ENCODE results near the gene RNU4-1. TPM values are rescaled to one million over a fixed set of nuclear protein-coding genes. Genes with fewer than 3 reads are reported as not detected.

RNU4-1 gene
- total RNA-seq, 1 experiment from 2014 or later = 2,759 TPM

DNA sequence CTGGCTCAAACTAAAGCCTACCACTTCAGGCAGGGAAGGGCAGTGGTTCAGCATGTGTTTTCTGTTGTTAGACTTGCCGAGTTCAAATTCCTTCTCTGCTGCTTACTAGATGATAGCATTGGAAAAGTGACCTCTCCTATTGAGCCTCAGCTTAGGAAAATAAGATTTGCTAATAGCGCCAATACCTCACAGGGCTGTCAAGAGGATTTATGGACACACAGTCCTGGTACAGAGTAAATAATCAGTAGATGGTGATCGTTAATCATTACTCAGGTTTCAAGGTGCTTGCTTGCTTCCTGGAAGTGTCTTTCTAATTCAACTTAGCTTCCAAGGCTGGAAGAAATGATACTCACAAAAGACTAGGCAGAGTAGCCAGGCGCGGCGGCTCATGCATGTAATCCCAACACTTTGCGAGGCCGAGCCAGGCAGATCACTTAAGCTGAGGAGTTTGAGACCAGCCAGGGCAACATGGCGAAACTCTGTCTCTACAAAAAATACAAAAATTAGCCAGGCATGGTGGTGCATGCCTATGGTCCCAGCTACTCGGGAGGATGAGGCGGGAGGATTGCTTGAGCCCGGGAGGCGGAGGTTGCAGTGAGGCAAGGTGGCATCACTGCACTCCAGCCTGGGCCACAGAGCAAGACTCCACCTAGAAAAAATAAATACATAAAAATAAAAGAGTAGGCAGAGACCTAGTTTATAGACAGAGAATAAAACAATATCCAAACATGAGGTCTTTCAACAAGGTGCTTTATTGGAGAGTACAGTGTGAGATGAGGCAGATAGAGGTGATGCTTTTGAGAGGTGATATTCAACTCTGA, 28.6 kb upstream of the RNU4-1 start:
- DNase-seq = peak; percentile 34
- intact Hi-C loops (cut with micrococcal nuclease; ENCODE audit: unreplicated experiment) = no loop called here
- Mint-ChIP-seq H3K36me3 (ENCODE audit: insufficient read depth, unreplicated experiment) (peaks cover 21% of the 10 kb centered on the region), H3K27me3 (ENCODE audit: unreplicated experiment) (no peaks in the 10 kb centered on the region), H3K27ac (ENCODE audit: unreplicated experiment) (no peak overlapping the region), H3K9me3 (ENCODE audit: low read depth, unreplicated experiment) (no peaks in the 10 kb centered on the region), H3K4me1 (ENCODE audit: low read depth, unreplicated experiment) (peaks cover 34% of the 10 kb centered on the region), H3K4me3 (ENCODE audit: low read depth, unreplicated experiment) (no peak overlapping the region)
- TF ChIP-seq, protein P1, sequence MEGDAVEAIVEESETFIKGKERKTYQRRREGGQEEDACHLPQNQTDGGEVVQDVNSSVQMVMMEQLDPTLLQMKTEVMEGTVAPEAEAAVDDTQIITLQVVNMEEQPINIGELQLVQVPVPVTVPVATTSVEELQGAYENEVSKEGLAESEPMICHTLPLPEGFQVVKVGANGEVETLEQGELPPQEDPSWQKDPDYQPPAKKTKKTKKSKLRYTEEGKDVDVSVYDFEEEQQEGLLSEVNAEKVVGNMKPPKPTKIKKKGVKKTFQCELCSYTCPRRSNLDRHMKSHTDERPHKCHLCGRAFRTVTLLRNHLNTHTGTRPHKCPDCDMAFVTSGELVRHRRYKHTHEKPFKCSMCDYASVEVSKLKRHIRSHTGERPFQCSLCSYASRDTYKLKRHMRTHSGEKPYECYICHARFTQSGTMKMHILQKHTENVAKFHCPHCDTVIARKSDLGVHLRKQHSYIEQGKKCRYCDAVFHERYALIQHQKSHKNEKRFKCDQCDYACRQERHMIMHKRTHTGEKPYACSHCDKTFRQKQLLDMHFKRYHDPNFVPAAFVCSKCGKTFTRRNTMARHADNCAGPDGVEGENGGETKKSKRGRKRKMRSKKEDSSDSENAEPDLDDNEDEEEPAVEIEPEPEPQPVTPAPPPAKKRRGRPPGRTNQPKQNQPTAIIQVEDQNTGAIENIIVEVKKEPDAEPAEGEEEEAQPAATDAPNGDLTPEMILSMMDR (IDR thresholded peaks at IDR 0.05; ENCODE audit: unreplicated experiment) = no peak
- CTCF ChIA-PET = interaction anchor here (0.6 to 2.3 kb wide), 7 partner anchors 19 to 326 kb away, joined by 3 to 9 read pairs (median 4); partner anchors contain the start of genes RNU4-1 and SIRT4
- BruUV-seq (replicated peaks) = no TSS peak

- DNase-seq = peak; percentile 100
- H3K27ac Mint-ChIP-seq (ENCODE audit: unreplicated experiment) = peak overlapping the region; percentile 97
- intact Hi-C loops (cut with micrococcal nuclease; ENCODE audit: unreplicated experiment) = no loop called here
- H3K27me3 Mint-ChIP-seq (ENCODE audit: unreplicated experiment) = no peaks in the 10 kb centered on the region
- H3K4me3 Mint-ChIP-seq (ENCODE audit: low read depth, unreplicated experiment) = peak overlapping the region; percentile 86
- H3K4me1 Mint-ChIP-seq (ENCODE audit: low read depth, unreplicated experiment) = peaks cover 35% of the 10 kb centered on the region
- no TSS peak for BruUV-seq (replicated peaks)
- H3K36me3 Mint-ChIP-seq (ENCODE audit: insufficient read depth, unreplicated experiment) = peaks cover 15% of the 10 kb centered on the region
- TF ChIP-seq, protein P1 (IDR thresholded peaks at IDR 0.05; ENCODE audit: unreplicated experiment) = peak; percentile 60
- no peaks in the 10 kb centered on the region for H3K9me3 Mint-ChIP-seq (ENCODE audit: low read depth, unreplicated experiment)
- CTCF ChIA-PET = interaction anchor here (0.5 to 2.6 kb wide), 9 partner anchors 9 to 663 kb away, joined by 3 to 22 read pairs (median 4); partner anchors contain the start of gene SIRT4
Observed at GRCh38 chr12:120317224-120318105, 24.4 kb upstream of the RNU4-1 start.

GRCh38 chr12:120316798-120317223, 23.8 kb upstream of the RNU4-1 start:
- intact Hi-C loops (cut with micrococcal nuclease; ENCODE audit: unreplicated experiment) = no loop called here
- Mint-ChIP-seq H3K9me3 (ENCODE audit: low read depth, unreplicated experiment) (no peaks in the 10 kb centered on the region), H3K4me3 (ENCODE audit: low read depth, unreplicated experiment) (peak overlapping the region; percentile 86), H3K36me3 (ENCODE audit: insufficient read depth, unreplicated experiment) (peaks cover 15% of the 10 kb centered on the region), H3K4me1 (ENCODE audit: low read depth, unreplicated experiment) (peaks cover 32% of the 10 kb centered on the region), H3K27ac (ENCODE audit: unreplicated experiment) (peak overlapping the region; percentile 97), H3K27me3 (ENCODE audit: unreplicated experiment) (peaks cover 6% of the 10 kb centered on the region)
- CTCF ChIA-PET = interaction anchor here (0.9 to 2.6 kb wide), 4 partner anchors 10 to 89 kb away, joined by 3 to 22 read pairs (median 6); partner anchors contain the start of gene SIRT4
- DNase-seq = no peak
- TSS peak; percentile 91 for BruUV-seq (replicated peaks)
- TF ChIP-seq, protein P1 (IDR thresholded peaks at IDR 0.05; ENCODE audit: unreplicated experiment) = no peak

GRCh38 chr12:120314220-120314619, 21.2 kb upstream of the RNU4-1 start:
- TSS peak; percentile 3 for BruUV-seq (replicated peaks)
- CTCF ChIA-PET = interaction anchor here (1.0 to 1.1 kb wide), 3 partner anchors 12 to 123 kb away, joined by 3 to 6 read pairs (median 6); partner anchors contain the start of genes COX6A1, RNU4-1 and SIRT4
- Mint-ChIP-seq H3K36me3 (ENCODE audit: insufficient read depth, unreplicated experiment) (peaks cover 15% of the 10 kb centered on the region), H3K4me1 (ENCODE audit: low read depth, unreplicated experiment) (peaks cover 14% of the 10 kb centered on the region), H3K27me3 (ENCODE audit: unreplicated experiment) (peaks cover 13% of the 10 kb centered on the region), H3K9me3 (ENCODE audit: low read depth, unreplicated experiment) (no peaks in the 10 kb centered on the region), H3K4me3 (ENCODE audit: low read depth, unreplicated experiment) (no peak overlapping the region), H3K27ac (ENCODE audit: unreplicated experiment) (no peak overlapping the region)
- TF ChIP-seq, protein P1 (IDR thresholded peaks at IDR 0.05; ENCODE audit: unreplicated experiment) = no peak
- intact Hi-C loops (cut with micrococcal nuclease; ENCODE audit: unreplicated experiment) = no loop called here
- peak; percentile 23 for DNase-seq

All from Calu3 (cell line).